Liver (tissue), 3 donors: ENCODE measurements around the gene SLC28A2.
A peak's percentile ranks its signal among the peaks of the same experiment; 100 is the strongest.

ENCODE experiments used
- CTCF ChIP-seq: fragments of 150-350 bp; IDR thresholded peaks from 2 replicates; pipeline ENCODE4 v1.5.1; 2017; ENCODE audit warnings: improper control_type of control experiment, low read depth, low read length; ENCODE audit not compliant: missing input control
- EGR1 ChIP-seq, 2 donors: IDR thresholded peaks; 2 replicates each; pipeline ENCODE4 v1.6.1; 2016 to 2018; ENCODE audit warnings: antibody characterized with exemption in 2 of 2, low read depth in 2 of 2
- FOXA1 ChIP-seq: IDR thresholded peaks from 2 replicates; pipeline ENCODE4 v1.6.1; 2016; ENCODE audit warnings: antibody characterized with exemption
- HNF4G ChIP-seq: IDR thresholded peaks from 2 replicates; pipeline ENCODE4 v1.6.1; 2016; ENCODE audit warnings: antibody characterized with exemption
- JUND ChIP-seq, 2 donors: IDR thresholded peaks; 2 replicates each; pipeline ENCODE4 v1.6.1; 2016; ENCODE audit warnings: antibody characterized with exemption in 2 of 2
- RAD21 ChIP-seq, 2 donors: IDR thresholded peaks; 2 replicates each; pipeline ENCODE4 v1.6.1; 2016; ENCODE audit warnings: antibody characterized with exemption in 2 of 2, mild to moderate bottlenecking in 2 of 2
- REST ChIP-seq: IDR thresholded peaks from 2 replicates; pipeline ENCODE4 v1.6.1; 2016; ENCODE audit warnings: antibody characterized with exemption, mild to moderate bottlenecking
- SP1 ChIP-seq: IDR thresholded peaks from 2 replicates; pipeline ENCODE4 v1.6.1; 2018; ENCODE audit warnings: antibody characterized with exemption, mild to moderate bottlenecking
- TAF1 ChIP-seq: conservative IDR thresholded peaks from 2 replicates; pipeline ENCODE4 v1.6.1; 2016; ENCODE audit warnings: antibody characterized with exemption, mild to moderate bottlenecking
- TF ChIP-seq, protein P1 (sequence below): IDR thresholded peaks from 2 replicates; pipeline ENCODE4 v1.6.1; 2016; ENCODE audit warnings: antibody characterized with exemption
- donor health status: healthy.
- donor health status: healthy.

- TF ChIP-seq RAD21 (IDR thresholded peaks at IDR 0.05) (no peak), REST (no peak), CTCF (no peak), JUND (IDR thresholded peaks at IDR 0.05) (peak in 1 of 2 donors; percentile 40), SP1 (peak; percentile 65), HNF4G (no peak), FOXA1 (no peak), TAF1 (no peak), EGR1 (IDR thresholded peaks at IDR 0.05; ENCODE audit: low read depth in 2 of 2) (no peak)
- TF ChIP-seq, protein P1, sequence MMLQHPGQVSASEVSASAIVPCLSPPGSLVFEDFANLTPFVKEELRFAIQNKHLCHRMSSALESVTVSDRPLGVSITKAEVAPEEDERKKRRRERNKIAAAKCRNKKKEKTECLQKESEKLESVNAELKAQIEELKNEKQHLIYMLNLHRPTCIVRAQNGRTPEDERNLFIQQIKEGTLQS: peak; percentile 5
These were observed 48.9 kb upstream of the SLC28A2 start for GRCh38 chr15:45203182-45203581.
